GM21529 (cell line): ENCODE measurements around the gene TMC1.
"Not testable (repeated sequence)": the region's sequence is repeated elsewhere in the genome, so short reads cannot be mapped to it uniquely, and the experiment has no call there.

Experiments used
- ATAC-seq: cut with Tn5 transposase; IDR thresholded peaks from one replicate; pipeline ENCODE4 v1.9.1; 2021; ENCODE audit not compliant: unreplicated experiment

TMC1 gene

DNA sequence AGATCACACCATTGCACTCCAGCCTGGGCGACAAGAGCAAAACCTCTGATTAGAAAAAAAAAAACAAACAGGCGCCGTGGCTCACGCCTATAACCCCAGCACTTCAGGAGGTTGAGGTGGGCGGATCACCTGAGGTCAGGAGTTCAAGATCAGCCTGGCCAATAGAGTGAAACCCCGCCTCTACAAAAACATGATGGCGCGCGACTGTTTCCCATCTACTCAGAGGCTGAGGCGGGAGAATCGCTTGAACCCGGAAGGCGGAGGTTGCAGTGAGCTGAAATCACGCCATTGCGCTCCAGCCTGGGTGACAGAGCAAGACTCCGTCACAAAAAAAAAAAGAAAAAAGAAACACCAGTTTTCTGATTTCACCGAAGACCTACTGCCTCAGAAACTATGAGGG is at the start of gene TMC1:
TMC1 (plus strand) TSS at position 193 of the 400 bp plus-strand sequence. CDS start 127,041 bp downstream, outside the sequence.
- ATAC-seq: not testable (repeated sequence)

DNA sequence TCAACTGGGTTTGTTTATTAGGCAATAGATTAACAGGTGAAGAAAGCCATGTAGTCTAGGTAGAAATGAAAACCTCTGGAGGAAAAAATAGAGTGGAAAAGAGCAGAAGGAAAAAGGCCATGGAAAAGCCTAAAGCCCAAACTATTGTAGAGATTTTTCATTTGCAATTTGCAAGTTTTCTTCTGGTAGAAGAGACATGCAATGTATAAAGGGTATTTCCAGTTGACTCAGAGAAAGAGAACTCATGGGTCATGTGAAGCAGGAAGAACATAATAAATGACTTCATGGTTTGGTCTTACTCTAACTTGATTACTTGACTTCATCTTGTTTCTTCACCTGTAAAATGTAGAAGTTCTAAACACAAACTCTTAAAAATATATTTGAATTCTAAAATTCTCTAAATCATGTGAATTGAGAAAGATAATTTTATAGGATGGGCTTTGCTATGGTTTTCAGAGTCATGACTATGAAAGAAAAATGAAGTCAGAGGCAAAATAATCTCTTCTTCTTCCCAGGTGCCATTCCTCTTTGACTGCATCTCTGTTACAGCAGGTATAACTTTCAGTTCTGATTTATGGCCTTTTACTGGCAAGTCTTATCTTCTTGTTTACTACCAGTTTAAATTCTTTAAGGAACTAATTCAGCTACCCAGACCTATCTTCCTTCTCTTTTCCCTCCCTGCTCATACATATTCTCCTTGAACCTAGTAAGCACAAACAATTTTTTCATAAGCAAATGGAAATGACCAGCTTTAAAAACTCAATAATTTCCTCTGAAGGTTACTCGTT is 47.7 kb upstream of the TMC1 start:
- peak; percentile 90 for ATAC-seq

DNA sequence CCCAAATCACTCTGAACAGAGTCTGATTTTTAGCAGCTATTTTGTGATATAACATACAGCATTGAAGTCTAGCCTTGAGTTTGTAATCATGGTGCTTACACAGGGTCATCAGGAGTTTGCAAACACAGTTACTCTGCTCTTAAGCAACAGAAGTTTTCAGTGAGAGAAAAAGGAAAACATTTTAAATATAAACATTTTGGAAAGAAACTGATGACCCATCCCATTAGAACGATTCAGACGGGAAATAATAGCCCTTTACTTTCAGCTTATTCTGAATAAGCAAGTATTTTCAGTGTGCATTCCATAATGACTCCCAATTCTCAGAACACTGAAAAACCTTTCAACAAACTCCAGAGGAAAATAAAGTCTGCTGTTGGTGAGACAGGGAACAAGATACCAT is 46.7 kb upstream of the TMC1 start:
- ATAC-seq: no peak

DNA sequence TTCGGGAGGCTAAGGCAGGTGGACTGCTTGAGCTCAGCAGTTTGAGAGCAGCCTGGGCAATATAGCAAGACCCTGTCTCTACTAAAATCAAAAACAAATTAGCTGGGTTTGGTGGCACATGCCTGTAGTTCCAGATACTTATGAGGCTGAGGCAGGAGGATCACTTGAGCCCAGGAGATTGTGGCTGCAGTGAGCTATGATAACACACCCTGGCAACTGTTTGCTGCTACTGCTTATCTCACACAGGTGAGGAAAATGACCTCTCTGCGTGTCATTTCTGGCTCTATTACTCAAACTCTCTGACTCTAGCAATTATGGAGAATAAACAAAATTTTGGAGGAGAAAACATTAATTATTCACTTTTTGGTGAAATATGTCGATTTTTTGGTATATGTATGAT is 45.3 kb upstream of the TMC1 start:
- ATAC-seq: no peak

DNA sequence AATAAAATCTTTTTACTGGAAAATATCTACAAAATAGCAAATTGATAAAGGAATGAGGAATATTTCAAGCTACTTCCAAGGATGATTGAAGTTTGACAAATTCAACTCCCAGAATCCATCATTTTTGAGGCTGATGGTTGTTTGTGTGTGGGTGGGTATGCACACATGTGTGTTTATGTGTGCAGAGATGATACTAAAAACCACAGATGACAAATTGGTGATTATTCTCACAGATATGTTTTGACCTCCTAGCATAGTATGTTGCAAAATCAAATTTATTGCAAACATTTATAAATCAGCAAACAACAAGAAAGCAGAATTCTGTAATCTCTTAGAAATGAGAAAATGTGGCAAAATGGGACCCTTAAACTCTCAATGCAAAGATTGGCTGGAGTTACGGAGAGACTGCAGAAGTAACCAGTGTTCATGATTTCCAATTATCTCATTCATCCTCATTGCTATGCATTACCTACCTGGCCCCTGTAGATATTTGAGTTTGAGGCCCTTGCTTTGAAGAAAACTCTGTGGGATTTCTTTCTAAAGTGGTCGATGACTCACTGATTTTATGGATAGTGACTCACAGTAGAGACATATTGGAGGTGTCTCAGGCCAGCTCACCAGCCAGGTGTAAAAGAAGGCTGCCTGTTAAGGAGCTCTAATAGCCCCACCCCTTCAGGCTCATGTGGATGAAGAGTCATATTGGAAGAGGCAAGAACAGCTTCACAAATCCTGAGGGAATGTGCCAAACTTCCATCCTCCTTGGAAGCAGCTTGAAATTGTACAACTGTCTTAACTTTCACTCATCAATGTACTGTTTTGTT is 44.6 kb upstream of the TMC1 start:
- ATAC-seq: no peak

DNA sequence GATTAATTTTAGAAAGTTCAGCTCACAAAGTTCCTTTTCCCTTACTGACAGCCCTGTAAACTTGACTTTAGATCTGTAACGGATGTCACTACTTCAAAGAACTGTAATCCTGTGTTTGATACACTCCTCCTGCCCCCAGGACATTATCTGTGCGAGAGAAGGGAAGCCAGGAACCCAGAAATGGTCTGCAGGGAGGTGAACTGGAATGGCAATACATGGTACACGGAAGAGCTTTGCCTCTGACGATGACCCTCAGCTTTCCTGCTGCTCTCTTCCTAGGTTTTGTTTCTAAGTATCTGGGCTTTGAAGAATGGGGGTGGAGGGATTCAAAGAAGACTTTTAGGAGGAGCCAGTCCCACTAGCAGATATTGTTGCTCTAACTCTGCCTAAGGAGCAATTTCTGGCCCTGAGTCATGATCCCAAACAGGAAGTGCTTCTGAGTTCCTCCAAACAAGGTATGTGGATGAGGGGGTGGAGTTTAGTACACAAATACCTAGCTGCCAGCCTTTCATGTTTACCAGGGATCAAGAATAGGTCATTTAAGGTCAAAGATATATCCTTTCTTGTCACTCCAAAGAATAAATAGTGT is 43.4 kb upstream of the TMC1 start:
- no peak for ATAC-seq

DNA sequence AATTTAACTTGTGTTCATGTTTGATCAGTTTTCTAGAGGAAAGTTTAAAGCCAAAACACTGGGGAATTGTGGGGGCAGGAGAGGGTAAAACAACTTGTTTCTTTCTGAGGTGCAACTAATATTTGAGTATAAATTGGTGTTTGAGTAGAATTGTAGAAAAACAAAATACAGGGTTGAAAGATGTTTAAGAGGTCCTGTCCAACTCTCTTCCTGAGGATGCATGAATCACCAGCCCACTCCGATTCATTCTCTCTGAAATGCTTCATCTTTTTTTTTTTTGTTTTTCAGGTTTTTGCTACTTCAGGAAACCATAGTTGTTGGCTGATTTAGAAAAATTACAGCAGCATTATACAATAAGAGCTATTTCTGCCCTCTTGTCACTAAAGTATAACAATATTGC is 42.4 kb upstream of the TMC1 start:
- ATAC-seq: no peak

DNA sequence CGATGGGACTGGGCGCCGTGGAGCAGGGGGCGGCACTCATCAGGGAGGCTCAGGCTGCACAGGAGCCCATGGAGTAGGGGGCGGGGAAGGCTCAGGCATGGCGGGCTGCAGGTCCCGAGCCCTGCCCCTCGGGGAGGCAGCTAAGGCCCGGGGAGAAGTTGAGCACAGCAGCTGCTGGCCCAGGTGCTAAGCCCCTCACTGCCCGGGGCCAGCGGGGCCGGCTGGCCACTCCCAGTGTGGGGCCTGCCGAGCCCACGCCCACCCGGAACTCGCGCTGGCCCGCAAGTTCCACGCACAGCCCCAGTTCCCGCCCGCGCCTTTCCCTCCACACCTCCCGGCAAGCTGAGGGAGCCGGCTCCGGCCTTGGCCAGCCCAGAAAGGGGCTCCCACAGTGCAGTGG is 41.1 kb upstream of the TMC1 start:
- ATAC-seq: not testable (repeated sequence)

DNA sequence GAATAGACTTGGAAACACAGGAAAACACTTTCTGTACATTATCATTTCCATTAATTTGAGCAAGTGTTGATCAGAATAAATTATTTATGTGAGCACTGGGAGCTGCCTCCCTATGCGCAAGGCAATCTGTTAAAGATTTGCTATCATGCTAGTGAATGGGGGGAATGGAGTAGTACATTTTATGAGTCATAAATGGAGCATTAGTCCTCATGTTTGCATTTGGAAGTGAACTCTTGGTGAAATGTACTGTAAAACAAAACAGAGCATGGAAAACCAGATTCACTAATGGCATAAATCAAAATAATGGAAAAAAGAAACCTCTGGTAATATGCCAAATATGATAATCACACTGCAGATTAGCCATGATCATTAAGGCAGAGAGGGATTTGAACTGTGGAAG is 40.5 kb upstream of the TMC1 start:
- ATAC-seq: no peak

DNA sequence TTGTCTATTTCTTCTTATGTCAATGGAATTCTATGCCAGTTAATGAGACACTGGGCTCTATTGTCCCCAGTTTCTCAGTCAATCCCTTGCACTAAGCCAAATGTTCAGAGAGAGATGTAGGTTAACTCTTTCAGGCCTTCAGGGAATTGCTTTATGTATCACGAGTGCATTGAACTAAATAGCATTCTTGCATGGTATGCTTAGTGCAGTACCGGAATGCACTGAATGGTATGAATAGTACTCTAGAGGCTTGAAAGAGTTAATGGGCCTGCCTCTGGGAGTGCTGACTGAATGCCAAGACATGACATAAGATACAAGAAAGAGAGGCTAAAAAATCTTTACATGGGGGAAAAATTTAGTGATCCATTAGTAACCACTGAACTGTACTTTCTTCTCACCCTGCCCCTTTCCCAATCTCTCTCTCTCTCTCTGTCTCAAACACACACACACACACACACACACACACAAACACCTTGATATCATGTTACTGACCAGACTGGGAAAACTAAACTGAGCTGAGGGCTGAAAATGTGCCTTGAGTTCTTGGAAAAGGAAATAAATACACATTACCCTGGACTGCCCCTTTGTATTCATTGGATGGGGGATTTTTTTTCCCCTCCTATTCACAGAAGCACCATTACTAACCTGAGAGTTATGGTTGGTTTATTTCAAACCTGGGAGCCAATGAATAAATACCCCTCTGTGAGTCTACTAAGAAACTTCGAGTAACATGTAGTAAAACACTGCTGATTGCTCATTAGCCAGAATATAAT is 35.4 kb upstream of the TMC1 start:
- no peak for ATAC-seq

DNA sequence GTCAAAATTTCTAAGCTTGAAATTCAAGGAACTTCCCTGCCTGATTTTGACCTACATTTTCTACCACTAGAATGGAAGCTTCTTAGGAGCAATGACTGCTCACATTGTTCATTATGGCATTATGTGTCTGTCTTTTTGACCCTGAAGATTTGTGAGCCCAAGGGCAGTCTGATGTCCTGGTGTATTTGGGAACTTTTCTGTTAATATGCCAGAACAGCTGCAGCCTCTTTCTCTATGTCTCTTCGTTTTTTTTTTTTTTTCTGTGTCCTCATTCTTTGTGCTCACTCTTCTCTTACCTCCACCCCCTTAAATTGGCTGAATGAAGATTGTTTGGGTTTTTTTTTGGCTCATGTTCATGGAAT is 34.8 kb upstream of the TMC1 start:
- ATAC-seq: no peak

DNA sequence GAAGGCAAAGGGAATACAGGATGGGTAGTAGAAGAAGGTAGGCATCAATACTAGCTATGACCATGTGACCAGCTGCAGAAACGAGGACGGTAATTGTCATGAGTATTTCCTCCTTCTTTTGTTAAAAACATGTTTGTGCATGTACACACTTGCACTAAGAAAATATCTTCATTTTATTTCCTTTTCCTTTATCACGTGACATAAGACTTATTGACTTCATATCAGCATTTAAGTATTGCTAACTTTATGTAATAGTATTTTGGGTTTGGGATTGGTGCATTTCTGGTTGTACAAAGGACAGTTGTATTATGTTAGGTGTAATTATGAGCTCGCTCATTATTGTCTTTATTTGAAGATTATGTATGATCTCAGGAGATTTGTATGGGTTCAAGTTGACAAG is 33.7 kb upstream of the TMC1 start:
- ATAC-seq: not testable (repeated sequence)

DNA sequence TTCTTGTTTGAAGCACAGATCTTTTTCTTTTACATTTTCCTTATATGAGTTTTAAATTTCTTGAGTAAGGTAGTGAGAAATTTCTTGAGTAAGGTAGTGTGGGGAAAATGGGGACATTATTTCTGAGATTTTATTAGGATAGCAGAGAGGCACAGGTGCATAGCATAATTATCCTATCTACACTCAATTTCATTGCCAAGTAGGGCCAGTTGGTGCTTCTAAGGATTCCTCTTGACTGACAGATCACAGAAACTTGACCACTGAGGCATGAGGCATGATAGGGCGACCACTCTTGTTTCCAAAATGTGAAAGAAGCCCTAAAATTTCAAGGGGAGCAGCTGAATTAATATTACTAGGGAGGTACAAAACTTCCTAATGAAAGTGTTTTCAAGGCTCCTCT is 31.4 kb upstream of the TMC1 start:
- no peak for ATAC-seq

DNA sequence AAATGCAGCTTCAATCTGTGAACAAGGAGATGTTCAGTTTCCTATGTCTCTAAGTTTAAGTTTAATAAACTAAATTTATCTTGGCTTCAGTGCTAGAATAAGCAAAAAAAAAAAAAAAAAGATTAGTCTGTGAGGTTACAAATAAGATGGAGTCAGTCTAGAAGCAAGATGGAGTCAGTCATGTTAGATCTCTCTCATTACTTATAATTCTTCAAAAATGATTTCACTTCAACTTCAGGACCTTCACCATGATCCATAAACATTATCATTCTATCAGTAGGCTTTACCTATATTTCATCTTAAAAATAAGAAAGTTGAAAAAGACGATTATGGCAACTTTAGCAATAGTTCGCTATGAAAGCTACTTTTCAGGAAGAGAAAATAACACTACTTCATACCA is 30.2 kb upstream of the TMC1 start:
- no peak for ATAC-seq

DNA sequence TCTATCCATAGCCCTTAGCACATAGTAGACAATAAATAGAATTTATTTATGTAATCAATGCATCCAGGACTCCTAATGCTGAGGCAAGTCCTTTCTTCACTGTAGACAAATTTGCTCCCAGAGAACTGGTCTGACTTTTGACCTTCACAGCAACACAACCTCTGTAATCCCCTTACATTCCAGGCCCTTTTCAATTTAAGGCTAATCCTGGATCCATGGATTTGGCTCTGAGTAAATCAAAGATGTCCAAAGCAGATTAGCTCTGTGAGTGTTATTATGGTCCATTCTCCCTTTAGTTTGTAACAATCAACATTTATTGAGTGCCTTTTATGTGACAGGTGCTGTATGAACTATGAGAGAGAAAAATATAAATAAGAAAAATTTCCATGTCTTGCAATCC is 27.4 kb upstream of the TMC1 start:
- no peak for ATAC-seq

DNA sequence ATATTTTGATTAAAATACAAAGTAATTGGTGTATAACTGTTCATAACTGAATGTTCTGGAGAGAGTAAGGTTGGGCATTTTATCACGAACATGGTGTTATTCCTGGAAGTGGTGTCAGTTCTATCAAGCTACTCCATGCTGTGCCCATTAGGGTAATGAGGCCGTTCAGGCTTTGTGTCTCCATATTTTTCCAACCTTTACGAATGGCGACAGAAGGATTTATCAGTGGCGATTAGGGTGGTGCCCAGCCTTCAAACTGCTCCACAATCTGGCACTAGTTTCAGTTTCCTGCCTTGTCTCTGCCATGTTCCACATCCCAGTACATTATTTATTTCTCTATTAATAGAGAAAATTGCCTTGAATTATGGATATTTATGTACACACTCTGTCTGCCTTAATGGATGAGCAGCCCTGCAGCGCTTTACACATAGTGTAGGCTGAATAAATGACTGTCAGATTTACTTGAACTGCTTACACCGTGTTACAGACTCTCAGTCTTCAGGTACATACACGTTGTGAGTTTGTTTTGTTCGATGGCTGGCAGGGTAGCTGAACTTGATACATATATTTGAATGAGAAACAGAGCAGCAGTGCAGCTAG is 23.9 kb upstream of the TMC1 start:
- no peak for ATAC-seq

DNA sequence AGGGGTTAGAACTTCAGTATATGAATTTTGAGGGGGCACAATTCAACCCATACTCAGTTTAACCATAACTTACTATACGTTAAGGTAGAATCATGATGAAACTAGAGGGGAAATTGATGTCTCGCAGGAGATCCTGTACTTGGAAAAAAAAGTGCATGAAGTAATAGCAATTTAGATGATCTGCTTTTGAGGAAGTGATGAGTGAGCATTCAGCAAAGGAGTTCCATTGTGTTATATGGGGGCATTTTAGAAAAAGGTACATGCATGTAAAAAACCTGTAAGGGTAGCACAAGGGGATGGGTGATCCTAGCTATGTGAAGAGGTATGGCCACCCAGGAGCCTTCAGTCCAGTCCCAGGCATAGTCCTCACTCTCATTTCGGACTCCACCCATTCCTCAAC is 14.8 kb upstream of the TMC1 start:
- ATAC-seq: no peak

DNA sequence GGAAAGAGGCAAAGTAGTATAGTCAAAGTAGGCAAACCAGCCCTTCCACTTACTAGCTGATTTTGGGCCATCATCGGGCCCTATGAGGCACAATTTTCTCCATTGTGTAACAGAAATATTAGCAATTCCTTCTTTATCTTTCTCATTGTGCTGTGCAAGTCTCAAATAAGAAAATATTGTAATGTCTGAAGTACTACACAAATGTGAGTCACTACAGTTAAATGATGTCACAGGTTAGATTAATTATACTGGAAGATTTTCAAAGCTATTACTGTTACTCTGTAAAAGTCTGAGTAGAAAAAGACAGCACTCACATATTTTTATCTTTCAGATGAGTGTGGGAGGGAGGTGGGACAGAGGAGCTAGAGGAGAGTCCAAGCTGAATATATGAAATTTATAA is 12.4 kb upstream of the TMC1 start:
- ATAC-seq: peak; percentile 35

DNA sequence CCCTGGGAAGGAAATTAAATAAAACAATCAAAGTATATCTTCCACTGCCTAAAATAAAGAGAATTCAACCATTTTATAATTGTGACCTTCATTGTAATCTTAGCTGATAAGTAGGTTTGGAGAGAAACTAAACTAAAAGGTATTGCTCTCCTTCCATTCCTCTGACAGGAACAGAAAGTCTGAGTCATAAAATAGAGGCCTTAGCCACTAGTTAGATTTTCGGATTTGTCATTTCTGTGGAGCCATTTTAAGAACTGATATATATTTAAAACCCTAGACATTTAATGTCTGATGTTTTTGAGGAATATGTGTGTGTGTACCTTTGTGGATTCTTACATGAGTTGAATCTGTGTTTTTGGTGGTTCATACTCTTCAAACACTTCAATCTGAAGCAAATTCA is 11.8 kb upstream of the TMC1 start:
- peak; percentile 98 for ATAC-seq

DNA sequence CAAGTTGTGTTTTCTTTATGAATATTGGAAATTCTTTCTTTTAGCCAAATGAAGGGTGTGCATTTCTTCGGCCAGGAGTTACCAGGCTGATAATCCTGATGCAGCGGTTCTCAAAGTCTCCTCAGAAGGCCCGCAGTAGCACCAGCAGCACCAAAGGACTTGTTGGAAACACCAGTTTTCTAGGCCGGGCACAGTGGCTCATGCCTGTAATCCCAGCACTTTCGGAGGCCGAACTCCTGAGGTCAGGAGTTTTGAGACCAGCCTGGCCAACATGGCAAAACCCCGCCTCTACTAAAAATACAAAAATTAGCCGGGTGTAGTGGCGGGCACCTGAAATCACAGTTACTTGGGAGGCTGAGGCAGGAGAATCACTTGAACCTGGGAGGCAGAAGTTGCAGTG is 397 bp upstream of the TMC1 start:
- not testable (repeated sequence) for ATAC-seq
